ENCODE data around the gene MAPKBP1.

Gene MAPKBP1

GRCh38 chr15:41848631-41849030, 74.3 kb downstream of the MAPKBP1 start:
- no peak for DNase-seq

DNA sequence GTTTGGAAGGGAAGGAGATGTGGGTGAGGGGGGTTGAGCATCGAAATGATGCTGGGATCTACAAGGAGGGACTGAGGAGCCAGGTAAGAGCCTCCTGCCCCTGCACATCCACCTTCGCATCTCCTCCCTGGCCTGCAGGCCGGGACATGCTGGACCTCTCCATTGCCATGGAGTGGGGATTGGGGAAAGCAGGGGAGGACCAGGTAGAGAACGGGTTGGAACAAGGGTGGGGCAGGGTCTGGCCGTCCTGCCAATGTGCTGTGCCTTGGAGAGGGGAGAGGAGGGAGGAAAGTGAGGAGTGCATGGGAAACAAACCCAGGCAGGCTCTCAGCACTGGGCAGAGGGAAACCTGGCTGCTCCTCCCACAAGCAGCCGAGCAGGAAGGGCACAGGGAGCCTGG, 74.9 kb downstream of the MAPKBP1 start:
- no peak for DNase-seq

DNA sequence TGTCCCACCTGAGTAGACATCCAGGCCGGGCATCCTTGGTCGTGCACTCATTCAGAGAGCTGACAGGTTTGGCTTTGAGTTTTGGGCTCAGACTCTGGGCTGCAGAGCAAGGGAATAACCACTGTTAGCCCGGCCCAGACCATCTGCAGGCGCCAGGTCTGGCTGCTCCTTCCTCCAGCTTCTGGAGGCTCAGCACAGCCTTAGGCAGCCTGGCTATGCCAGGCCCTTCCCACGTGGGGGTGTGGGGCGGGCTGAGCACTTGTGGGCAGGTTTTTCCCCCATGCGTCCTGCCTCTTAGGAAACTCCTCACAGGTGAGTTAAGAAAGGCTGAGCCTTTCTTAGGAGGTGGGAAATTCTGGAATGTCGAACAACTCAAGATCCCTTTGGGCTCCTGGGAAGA, 75.6 kb downstream of the MAPKBP1 start:
- no peak for DNase-seq

DNA sequence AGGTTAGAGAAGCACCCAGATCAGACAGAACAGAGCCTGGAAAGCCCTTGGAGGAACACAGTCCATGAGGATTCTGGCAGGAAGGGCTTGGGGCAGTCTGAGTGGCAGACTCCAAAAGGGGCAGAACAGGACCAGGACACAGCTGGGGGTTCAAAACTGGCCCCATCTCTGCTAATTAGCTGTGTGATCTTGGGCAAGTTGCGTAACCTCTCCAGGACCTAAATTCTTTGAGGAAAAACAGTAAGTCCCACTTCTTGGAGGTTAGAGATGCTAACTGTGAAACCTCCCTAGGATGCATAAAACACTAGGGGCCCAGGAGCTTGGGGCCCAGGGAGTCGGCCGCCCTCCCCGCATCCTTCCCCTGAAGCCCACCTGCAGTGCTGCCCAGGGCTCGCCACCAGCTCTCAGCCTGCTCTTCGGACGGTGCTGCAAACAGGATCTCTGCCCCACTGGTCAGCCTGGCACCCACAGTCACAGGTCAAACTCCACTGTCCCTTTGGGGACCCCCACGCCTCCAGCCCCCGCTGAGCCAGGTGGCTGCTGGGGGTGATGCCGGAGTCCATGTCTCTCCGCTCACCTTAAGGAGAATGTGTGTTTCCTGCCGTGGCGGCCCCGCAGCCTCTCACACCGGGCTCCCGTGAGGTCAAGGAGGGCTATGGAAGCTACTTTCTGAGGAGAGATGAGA, 76.3 kb downstream of the MAPKBP1 start:
- no peak for DNase-seq

DNA sequence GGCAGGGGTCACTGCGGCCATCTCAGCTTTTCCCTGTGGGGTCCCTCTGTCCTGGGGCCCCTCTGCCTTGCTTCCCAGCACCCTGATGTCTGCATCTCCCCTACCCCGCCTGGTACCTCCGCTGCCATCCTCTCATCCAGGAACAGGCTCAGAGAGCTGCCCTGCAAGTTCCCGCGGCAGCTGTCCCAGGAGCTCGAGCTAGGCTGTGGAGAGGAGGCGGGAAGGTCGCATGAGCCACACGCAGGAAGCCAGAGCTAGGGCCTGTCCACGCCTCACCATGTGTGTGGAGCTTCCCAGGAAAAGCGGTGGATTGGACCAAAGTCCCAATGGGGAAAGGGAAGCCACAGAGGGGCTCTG, 76.9 kb downstream of the MAPKBP1 start:
- DNase-seq: no peak

- no peak for DNase-seq
Measured at GRCh38 chr15:41851755-41852370, 77.6 kb downstream of the MAPKBP1 start.

- DNase-seq: no peak
Measured at GRCh38 chr15:41852736-41853590, 78.7 kb downstream of the MAPKBP1 start.

DNA sequence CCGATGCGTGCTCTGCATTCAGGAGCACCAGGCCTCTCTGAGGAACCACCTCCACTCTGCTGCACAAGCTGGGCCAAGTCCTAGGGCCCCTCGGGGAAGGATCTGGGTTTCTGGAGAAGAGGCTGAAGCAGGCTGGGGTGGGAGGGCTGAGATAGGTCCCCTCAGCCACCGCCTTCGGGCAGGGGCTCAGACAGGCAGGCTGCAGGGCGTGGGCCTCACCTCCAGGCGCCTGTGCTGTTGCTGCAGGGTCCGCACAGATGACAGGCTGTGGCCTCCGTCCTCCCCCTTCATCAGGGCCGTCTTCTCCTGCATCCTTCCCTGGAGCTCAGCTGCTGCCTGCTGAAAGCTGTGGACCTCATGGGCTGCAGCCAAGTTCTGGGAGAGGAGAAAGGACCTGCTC, 79.5 kb downstream of the MAPKBP1 start:
- no peak for DNase-seq

DNA sequence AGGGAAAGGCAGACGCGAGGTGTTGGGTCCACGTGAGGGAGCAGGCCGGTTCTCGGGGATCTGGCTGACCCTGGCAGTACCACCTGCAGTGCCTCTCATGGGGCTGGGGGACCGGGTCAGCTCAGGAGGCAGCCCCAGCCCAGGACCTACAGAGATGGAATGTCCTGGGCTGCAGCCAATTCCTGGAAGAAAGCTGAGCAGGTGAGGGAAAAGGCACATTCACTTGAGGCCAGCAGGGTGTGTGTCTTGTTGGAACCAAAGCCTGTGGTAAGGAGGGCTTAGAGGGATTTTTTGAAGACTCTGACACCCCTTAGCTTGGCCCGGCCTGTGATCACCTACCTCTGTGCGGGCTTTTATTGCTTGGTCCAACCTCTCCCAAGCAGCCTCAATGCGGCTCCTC, 80.2 kb downstream of the MAPKBP1 start:
- DNase-seq: no peak

GRCh38 chr15:41855261-41855961, 81.1 kb downstream of the MAPKBP1 start:
- no peak for DNase-seq

DNA sequence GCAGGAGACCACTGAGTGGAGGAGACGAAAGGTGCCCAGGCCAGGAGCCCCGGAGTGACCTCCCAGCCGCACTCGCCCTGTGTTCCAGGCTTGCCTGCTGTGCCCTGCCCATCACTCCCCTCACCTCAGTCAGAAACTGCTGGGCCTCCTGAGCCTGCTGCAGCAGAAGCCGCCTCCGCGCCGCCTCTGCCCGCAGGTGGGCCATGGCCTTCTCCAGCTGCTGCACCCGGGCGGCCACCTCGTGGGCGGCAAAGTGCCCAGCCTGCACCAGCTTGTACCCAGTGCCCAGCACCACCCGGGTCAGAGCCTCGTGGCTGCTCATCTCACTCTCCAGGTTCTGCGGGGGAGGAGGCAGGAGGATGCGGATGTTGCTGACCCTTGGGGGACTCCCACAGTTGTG, 82.0 kb downstream of the MAPKBP1 start:
- no peak for DNase-seq

DNA sequence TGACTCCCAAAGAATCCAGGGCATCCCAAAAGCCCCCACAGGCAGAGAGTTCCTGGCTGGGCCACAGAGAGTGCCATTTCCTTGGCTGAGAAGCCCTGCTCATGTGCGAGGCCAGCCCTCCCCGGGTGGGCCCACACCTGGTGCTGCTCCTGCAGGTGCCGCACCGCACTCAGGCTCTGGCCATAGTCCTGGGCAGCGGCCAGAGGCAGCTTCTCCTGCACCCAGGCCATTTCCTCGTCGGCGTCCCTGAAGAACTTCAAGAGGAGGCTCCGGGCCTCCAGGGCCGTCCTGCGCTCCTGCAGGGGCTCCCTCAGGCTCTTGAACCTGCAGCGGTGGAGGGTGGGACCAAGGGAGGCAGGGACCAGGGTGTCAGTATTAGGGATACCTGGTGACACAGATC, 82.4 kb downstream of the MAPKBP1 start:
- no peak for DNase-seq

- no peak for DNase-seq
Measured at GRCh38 chr15:41857316-41857715, 83.0 kb downstream of the MAPKBP1 start.

GRCh38 chr15:41858756-41859155, 84.5 kb downstream of the MAPKBP1 start:
- DNase-seq: no peak

GRCh38 chr15:41860049-41860828, 86.0 kb downstream of the MAPKBP1 start:
- DNase-seq: no peak

DNA sequence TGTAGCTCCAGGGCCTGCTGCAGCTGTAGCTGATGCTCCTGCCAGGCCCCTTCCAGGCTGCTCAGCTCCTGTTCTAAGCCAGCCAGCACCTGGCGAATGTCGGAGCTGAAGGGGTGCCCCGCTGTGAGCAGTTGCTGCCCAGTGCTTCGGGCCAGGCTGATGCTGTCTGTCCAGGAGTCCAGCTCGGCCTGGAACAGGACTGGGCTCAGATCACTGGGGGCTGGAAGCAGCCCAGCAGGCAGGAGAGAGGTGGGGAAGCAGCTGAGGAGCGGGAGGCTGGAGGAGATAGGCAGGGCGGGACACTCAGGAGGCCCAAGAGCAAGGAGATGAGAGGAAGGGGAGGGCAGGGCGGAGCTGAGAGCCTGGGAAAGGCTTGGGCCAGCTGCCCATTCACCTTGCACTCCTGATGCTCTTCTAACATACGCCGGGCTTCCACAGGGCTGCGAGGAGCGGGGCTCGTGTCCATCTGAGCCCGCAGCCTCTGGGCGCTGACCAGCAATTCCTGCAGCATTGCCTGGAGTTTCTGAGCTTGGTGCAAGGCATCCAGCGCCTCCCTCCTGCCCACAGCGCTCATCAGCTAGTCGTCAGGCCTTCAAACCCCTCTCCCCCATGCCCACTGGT, 87.6 kb downstream of the MAPKBP1 start:
- DNase-seq: no peak

- no peak for DNase-seq
Measured at GRCh38 chr15:41862515-41863116, 88.3 kb downstream of the MAPKBP1 start.

DNA sequence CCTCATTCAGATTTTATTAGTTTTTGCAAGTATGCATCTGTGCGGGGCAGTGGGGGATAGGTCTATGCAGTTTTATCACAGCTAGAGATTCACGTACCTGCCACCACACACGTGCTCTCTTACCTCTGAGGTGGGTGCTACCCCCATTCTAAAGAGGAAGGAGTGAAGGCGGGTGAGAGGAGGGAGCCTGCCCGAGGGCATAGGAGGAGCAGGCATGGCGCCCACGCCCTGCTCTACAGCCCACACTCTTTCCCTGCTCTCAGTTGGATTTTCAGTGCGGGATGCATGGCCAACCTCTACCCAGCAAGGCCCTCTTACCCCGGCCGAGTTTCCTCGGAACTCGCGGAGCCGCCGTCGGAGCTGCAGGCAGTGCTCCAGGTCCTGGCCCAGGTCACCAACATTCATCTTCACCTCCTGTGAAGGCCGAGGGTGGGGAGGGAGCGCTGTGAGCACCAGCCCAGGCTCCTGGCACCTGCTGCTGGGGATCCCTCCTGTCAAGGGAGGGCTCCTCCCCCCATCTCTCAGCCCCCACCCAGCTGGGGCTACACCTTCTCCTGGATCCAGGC, 91.3 kb downstream of the MAPKBP1 start:
- no peak for DNase-seq

GRCh38 chr15:41866263-41866703, 92.0 kb downstream of the MAPKBP1 start:
- no peak for DNase-seq

DNA sequence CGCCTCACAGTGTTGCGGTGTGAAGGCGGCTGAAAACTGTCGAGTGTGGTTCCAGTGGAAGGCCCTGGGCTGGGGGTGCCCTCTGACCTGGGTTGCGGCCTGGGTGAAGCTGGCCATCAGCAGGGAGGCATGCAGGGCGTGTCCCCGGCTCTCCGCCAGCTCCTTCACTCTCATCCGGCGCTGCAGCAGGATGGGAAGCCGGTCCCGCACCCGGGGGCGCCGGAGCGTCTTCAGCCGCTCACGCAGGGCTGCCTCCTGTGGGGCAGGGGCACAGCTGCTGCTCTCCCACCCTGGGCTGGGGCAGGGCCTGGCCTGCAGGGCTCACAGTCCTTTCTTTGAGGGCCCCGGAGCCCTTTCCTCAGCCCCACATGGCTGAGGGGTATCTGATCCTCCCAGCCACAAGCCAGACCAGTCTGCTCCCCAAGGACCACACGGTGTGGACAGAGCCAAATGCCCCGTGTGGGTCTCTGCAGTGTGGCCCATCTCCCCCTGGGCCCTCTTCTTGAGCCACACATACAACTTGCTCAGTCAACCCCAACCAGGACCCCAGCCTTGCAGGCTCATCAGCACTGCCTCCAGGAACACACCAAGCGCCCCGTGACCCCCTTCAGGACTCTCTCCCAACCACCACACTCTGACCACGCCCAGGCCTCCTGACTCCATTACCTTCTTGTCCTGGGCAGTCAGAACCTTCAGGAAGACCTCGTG, 92.7 kb downstream of the MAPKBP1 start:
- DNase-seq: no peak
